Thyroid gland (tissue), 4 donors: ENCODE measurements around the gene CCDC24. TPM values are rescaled to one million over a fixed set of nuclear protein-coding genes. Genes with fewer than 3 reads are reported as not detected.
A peak's percentile ranks its signal among the peaks of the same experiment; 100 is the strongest.

ENCODE experiments used
- DNase-seq, 2 donors: peaks; one replicate each; pipeline ENCODE4 v3.0.0-alpha.2; 2019
- H3K27ac ChIP-seq, 3 donors: fragments of 200-600 bp; sonication (generic); 1 replicate in 2 of 3; 2 replicates in 1 of 3; pipeline ENCODE4 v1.5.1; 2016 to 2019; ENCODE audit warnings: mild to moderate bottlenecking in 1 of 3, moderate library complexity in 1 of 3
- H3K27me3 ChIP-seq: fragments of 200-600 bp; sonication (generic); one replicate; pipeline ENCODE4 v1.5.1; 2019
- H3K36me3 ChIP-seq, 2 donors: fragments of 200-600 bp; sonication (generic); one replicate each; pipeline ENCODE4 v1.5.1; 2016 to 2019
- H3K4me1 ChIP-seq, 2 donors: fragments of 200-600 bp; sonication (generic); one replicate each; pipeline ENCODE4 v1.5.1; 2017 to 2019
- H3K4me3 ChIP-seq, 3 donors: fragments of 200-600 bp; sonication (generic); replicated peaks in 1 of 3; 1 replicate in 2 of 3; 2 replicates in 1 of 3; pipeline ENCODE4 v1.5.1; 2016; ENCODE audit warnings: mild to moderate bottlenecking in 1 of 3
- H3K9me3 ChIP-seq: fragments of 200-600 bp; sonication (generic); one replicate; pipeline ENCODE4 v1.5.1; 2017
- CTCF ChIP-seq, 6 experiments: fragments of 200-600 bp in 3 of 6; fragments of 450-650 bp in 3 of 6; sonication (generic) in 3 of 6; IDR thresholded peaks; one replicate each; pipeline ENCODE4 v1.5.1; 2016 to 2019; ENCODE audit warnings: antibody characterized with exemption in 6 of 6, mild to moderate bottlenecking in 2 of 6, inconsistent platforms in 1 of 6, moderate library complexity in 1 of 6
- POLR2A ChIP-seq, 2 donors: fragments of 450-650 bp; IDR thresholded peaks; one replicate each; pipeline ENCODE4 v1.6.1; 2017; ENCODE audit warnings: antibody characterized with exemption in 2 of 2, mild to moderate bottlenecking in 2 of 2, moderate library complexity in 1 of 2
- WGBS, 2 donors: methylation state at CpG; one replicate each; pipeline ENCODE4 v1.1.5; 2017; 5-methylcytosine and 5-hydroxymethylcytosine counted together
- intact Hi-C: fragments of 100-400 bp; cut with DNase I; formaldehyde crosslinking; loops from one replicate; pipeline ENCODE4 v1.15.1; 2023
- total RNA-seq, 4 donors: library from RNA; depleted of rRNA; stranded (reverse); fragments of >200 nt; gene quantifications; one replicate each; pipeline ENCODE4 v1.2.3, GENCODE V29; 2016

Gene CCDC24
- total RNA-seq, 4 donors from 2014 or later: 8.0 to 25.4 (median 11.7) TPM

GRCh38 chr1:43951021-43951985 is 40.1 kb upstream of the CCDC24 start:
- Histone ChIP-seq H3K27ac (peak overlapping the region in 2 of 3 donors; percentile 9 to 47), H3K4me3 (no peak overlapping the region), H3K36me3 (peaks cover 0 to 2% of the 10 kb centered on the region in 2 donors), H3K9me3 (no peaks in the 10 kb centered on the region), H3K4me1 (peaks cover 18 to 42% of the 10 kb centered on the region in 2 donors), H3K27me3 (no peaks in the 10 kb centered on the region)
- no peak for TF ChIP-seq CTCF (IDR thresholded peaks at IDR 0.05)
- no peak for TF ChIP-seq POLR2A (IDR thresholded peaks at IDR 0.05)
- 60 to 70% methylated on average over 4 of the region's 4 CpGs for WGBS, 2 donors
- intact Hi-C loops: no loop called here
- peak; percentile 51 to 58 for DNase-seq

GRCh38 chr1:43952731-43953346 is 38.6 kb upstream of the CCDC24 start:
- no peak overlapping the region for H3K4me3 ChIP-seq
- H3K27me3 ChIP-seq: no peaks in the 10 kb centered on the region
- peaks cover 13 to 17% of the 10 kb centered on the region in 2 donors for H3K36me3 ChIP-seq
- intact Hi-C loops: no loop called here
- TF ChIP-seq POLR2A (IDR thresholded peaks at IDR 0.05) (no peak), CTCF (IDR thresholded peaks at IDR 0.05) (no peak)
- peaks cover 11 to 36% of the 10 kb centered on the region in 2 donors for H3K4me1 ChIP-seq
- H3K9me3 ChIP-seq: no peaks in the 10 kb centered on the region
- peak overlapping the region in 1 of 3 donors; percentile 17 for H3K27ac ChIP-seq
- DNase-seq: peak in 1 of 2 donors; percentile 15
- WGBS, 2 donors: 66 to 76% methylated on average over 6 to 8 of the region's 8 CpGs

- Histone ChIP-seq H3K27me3 (no peaks in the 10 kb centered on the region), H3K4me1 (peaks cover 6 to 30% of the 10 kb centered on the region in 2 donors), H3K27ac (peak overlapping the region in 1 of 3 donors; percentile 17), H3K4me3 (no peak overlapping the region), H3K36me3 (peaks cover 18 to 22% of the 10 kb centered on the region in 2 donors), H3K9me3 (no peaks in the 10 kb centered on the region)
- 83 to 93% methylated on average over 3 of the region's 3 CpGs for WGBS, 2 donors
- DNase-seq: no peak
- intact Hi-C loops: no loop called here
- no peak for TF ChIP-seq CTCF (IDR thresholded peaks at IDR 0.05)
- no peak for TF ChIP-seq POLR2A (IDR thresholded peaks at IDR 0.05)
These were observed 38.0 kb upstream of the CCDC24 start for GRCh38 chr1:43953361-43953760.

- DNase-seq: no peak
- 81 to 92% methylated on average over 4 to 5 of the region's 5 CpGs for WGBS, 2 donors
- H3K36me3 ChIP-seq: peaks cover 18 to 27% of the 10 kb centered on the region in 2 donors
- no peak overlapping the region for H3K4me3 ChIP-seq
- peaks cover 3 to 24% of the 10 kb centered on the region in 2 donors for H3K4me1 ChIP-seq
- intact Hi-C loops: no loop called here
- no peak overlapping the region for H3K27ac ChIP-seq
- TF ChIP-seq CTCF (IDR thresholded peaks at IDR 0.05) (no peak), POLR2A (IDR thresholded peaks at IDR 0.05) (no peak)
- H3K9me3 ChIP-seq: no peaks in the 10 kb centered on the region
- H3K27me3 ChIP-seq: no peaks in the 10 kb centered on the region
These were observed 37.4 kb upstream of the CCDC24 start for GRCh38 chr1:43954036-43954435.
